Epithelial cell of alveolus of lung (primary cell): ENCODE measurements around the gene GPX2. TPM values are rescaled to one million over a fixed set of nuclear protein-coding genes. Genes with fewer than 3 reads are reported as not detected.

Source experiments
- total RNA-seq: library from RNA; depleted of rRNA; stranded (reverse); fragments of >200 nt; gene quantifications from 2 replicates; pipeline ENCODE4 v1.2.1, GENCODE V29; 2015

Gene GPX2
- not detected in 2 replicates for total RNA-seq

GRCh38 chr14:64942531-64943111 lies at the start of gene GPX2:
Gene GPX2, minus strand, starts transcription at chr14:64942745. Its CDS starts 19 bp downstream, at chr14:64942726.

GRCh38 chr14:64986648-64987437 lies 44.3 kb upstream of the GPX2 start, which contains the start of gene FNTB:
Gene FNTB, plus strand, starts transcription at chr14:64986895. Its CDS starts 59 bp downstream, at chr14:64986954.

GRCh38 chr14:64971943-64972791 lies 29.6 kb upstream of the GPX2 start, which contains the start of gene RAB15:
Gene RAB15, minus strand, starts transcription at chr14:64972336. Its CDS starts 260 bp downstream, at chr14:64972076.

GRCh38 chr14:64914237-64915028 lies 28.1 kb downstream of the GPX2 start, which contains the start of gene CHURC1:
Gene CHURC1, plus strand, starts transcription at chr14:64914455. Its CDS starts 41 bp downstream, at chr14:64914496.

Other genes starting within 250 kb of the GPX2 start
- gene PLEKHG3, start 238.3 kb downstream of the GPX2 start, total RNA-seq = 3.2 and 8.5 TPM in 2 replicates
- not detected in 2 replicates for gene SPTB, start 62.8 kb downstream of the GPX2 start, total RNA-seq
- 38.7 and 65.8 TPM in 2 replicates for gene CHURC1, start 28.3 kb downstream of the GPX2 start, total RNA-seq
- 2.1 and 3.6 TPM in 2 replicates for gene RAB15, start 29.6 kb upstream of the GPX2 start, total RNA-seq
- gene FNTB, start 44.1 kb upstream of the GPX2 start, total RNA-seq = 11.8 and 18.1 TPM in 2 replicates
- gene MAX, start 159.8 kb upstream of the GPX2 start, total RNA-seq = 28.7 and 36.7 TPM in 2 replicates